Natural killer cell treated with Interleukin-12 subunit alpha and Interleukin-12 subunit beta and Interleukin-15 and Interleukin-18, amount 100 ng/mL, for 72 hours (primary cell): ENCODE measurements around the gene PFDN1. TPM values are rescaled to one million over a fixed set of nuclear protein-coding genes. Genes with fewer than 3 reads are reported as not detected.

Experiments
- ATAC-seq, 2 donors: fragments of 150-1000 bp; cut with Tn5 transposase in 1 of 2; sonication (Bioruptor Pico), chemical (Tn5 transposase) in 1 of 2; 2 replicates each; pipeline ENCODE4 v1.10.0; 2021
- DNase-seq: peaks from one replicate; pipeline ENCODE4 v3.0.0; 2022; ENCODE audit warnings: low spot score
- H3K27ac Mint-ChIP-seq, 2 donors: 1 replicate in 1 of 2; 2 replicates in 1 of 2; pipeline ENCODE4 v1.8.0; 2022; ENCODE audit warnings: mixed read lengths in 2 of 2, mild to moderate bottlenecking in 1 of 2, moderate library complexity in 1 of 2
- H3K27me3 Mint-ChIP-seq, 2 donors: 1 replicate in 1 of 2; 2 replicates in 1 of 2; pipeline ENCODE4 v1.8.0; 2022; ENCODE audit warnings: mixed read lengths in 2 of 2
- H3K36me3 Mint-ChIP-seq: one replicate; pipeline ENCODE4 v1.8.0; 2022; ENCODE audit warnings: mixed read lengths
- H3K4me1 Mint-ChIP-seq, 2 donors: 1 replicate in 1 of 2; 2 replicates in 1 of 2; pipeline ENCODE4 v1.8.0; 2022; ENCODE audit warnings: low read depth in 2 of 2, mixed read lengths in 2 of 2, mild to moderate bottlenecking in 1 of 2
- H3K4me3 Mint-ChIP-seq: one replicate; pipeline ENCODE4 v1.8.0; 2022; ENCODE audit warnings: mixed read lengths
- H3K9me3 Mint-ChIP-seq: 2 replicates; pipeline ENCODE4 v1.8.0; 2022; ENCODE audit warnings: mixed read lengths
- total RNA-seq, 2 donors: library from RNA; stranded (reverse); gene quantifications; one replicate each; pipeline ENCODE4 v1.2.3, GENCODE V29; 2022

The PFDN1 gene
- total RNA-seq, 2 donors from 2014 or later, result 49.8 to 62.2 TPM

DNA sequence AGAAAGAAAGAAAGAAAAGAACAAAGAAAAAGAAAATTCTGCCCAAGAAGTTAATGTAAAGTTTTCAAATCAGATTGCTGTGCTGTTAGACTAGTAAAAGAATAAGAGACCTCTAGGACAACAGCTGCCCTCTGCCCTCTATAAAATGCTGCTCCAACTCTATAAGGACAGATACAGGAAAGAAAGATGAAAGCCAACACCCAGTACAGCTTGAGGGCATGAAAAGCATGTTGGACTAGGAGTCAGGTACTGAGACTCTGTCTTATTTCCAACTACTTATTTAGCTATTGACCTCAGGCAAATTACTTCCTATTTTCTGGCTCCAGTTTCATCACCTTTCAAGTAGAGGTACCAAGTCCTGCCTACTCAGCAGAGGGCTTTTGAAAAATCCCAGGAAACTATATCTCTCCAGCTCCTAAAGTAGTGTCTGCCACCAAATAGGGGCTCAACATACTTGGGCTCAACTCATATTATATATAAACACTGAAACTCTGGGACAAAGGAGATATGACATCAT lies 37.8 kb upstream of the PFDN1 start:
- Mint-ChIP-seq H3K4me3 (peak overlapping the region; percentile 95), H3K9me3 (no peaks in the 10 kb centered on the region), H3K27me3 (peaks cover 0 to 2% of the 10 kb centered on the region in 2 donors), H3K27ac (peak overlapping the region; percentile 96 to 99), H3K4me1 (peaks cover 45 to 51% of the 10 kb centered on the region in 2 donors), H3K36me3 (peaks cover 15% of the 10 kb centered on the region)
- DNase-seq (no peak), ATAC-seq (no peak)

DNA sequence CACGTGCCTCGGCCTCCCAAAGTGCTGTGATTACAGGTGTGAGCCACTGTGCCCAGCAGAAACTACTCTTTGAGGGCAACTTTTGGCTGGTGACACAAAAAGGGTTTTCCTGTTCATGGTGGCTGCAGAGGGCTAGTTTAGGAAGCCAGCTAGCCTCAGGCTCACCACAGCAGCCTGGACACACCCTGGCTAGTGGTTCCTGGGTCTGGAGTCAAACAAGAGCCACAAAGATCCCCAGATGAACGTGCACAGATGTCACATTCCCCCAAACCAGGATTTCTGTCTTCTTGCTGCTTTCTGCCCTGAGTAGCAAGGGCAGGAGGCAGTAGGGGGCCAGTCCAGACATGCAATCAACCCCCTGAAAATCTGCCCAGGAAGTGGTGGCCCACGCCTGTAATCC lies 36.7 kb upstream of the PFDN1 start:
- peak overlapping the region; percentile 17 for H3K4me3 Mint-ChIP-seq
- H3K27me3 Mint-ChIP-seq, result no peaks in the 10 kb centered on the region
- peak overlapping the region in 1 of 2 donors; percentile 96 for H3K27ac Mint-ChIP-seq
- no peak for DNase-seq
- H3K9me3 Mint-ChIP-seq, result no peaks in the 10 kb centered on the region
- H3K36me3 Mint-ChIP-seq, result peaks cover 15% of the 10 kb centered on the region
- no peak for ATAC-seq
- peaks cover 37 to 45% of the 10 kb centered on the region in 2 donors for H3K4me1 Mint-ChIP-seq

DNA sequence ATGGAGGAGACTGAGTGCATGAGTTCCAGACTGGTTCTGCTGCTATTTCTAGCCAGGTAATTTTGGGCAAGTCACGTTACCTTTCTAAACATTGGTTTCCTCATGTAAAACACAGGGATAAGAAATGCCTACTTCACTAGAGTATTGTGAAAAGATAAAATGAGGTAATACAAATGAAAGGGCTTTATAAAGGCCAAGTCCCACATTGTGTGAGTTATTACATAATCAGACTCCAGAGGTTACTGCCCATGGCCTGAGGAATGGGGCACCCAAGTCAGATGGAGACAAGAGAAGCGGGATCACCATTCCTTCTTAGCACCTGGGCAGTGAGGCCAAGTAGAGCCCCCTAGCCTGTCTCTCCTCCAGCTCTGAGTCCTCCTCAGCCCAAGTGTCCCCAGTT lies 36.0 kb upstream of the PFDN1 start:
- Mint-ChIP-seq H3K4me3 (peak overlapping the region; percentile 21), H3K36me3 (peaks cover 11% of the 10 kb centered on the region), H3K4me1 (peaks cover 30 to 39% of the 10 kb centered on the region in 2 donors), H3K27me3 (no peaks in the 10 kb centered on the region), H3K9me3 (no peaks in the 10 kb centered on the region), H3K27ac (peak overlapping the region in 1 of 2 donors; percentile 25)
- ATAC-seq (no peak), DNase-seq (no peak)

DNA sequence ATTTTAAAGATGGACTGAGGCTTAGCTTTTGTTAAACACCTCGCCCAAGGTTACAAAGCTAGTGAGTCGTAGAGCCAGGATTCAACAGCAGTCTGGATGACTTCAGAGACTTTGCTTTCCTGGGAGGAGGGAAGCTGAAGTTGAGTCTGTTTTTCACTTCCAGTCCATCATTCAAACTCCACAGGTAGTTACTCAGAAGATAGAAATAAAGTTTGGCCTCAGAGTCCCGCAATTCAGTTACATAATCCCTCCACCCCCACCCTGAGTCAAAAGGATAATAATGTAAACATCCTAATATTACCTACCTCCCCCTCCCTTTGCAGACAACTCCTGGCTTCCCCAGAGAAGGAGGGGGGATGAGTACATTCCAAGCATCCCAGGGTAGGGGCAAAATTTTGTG lies 35.4 kb upstream of the PFDN1 start:
- no peak overlapping the region for H3K4me3 Mint-ChIP-seq
- peaks cover 27 to 39% of the 10 kb centered on the region in 2 donors for H3K4me1 Mint-ChIP-seq
- H3K9me3 Mint-ChIP-seq, result no peaks in the 10 kb centered on the region
- peaks cover 11% of the 10 kb centered on the region for H3K36me3 Mint-ChIP-seq
- DNase-seq (no peak), ATAC-seq (no peak)
- peak overlapping the region in 1 of 2 donors; percentile 25 for H3K27ac Mint-ChIP-seq
- no peaks in the 10 kb centered on the region for H3K27me3 Mint-ChIP-seq

DNA sequence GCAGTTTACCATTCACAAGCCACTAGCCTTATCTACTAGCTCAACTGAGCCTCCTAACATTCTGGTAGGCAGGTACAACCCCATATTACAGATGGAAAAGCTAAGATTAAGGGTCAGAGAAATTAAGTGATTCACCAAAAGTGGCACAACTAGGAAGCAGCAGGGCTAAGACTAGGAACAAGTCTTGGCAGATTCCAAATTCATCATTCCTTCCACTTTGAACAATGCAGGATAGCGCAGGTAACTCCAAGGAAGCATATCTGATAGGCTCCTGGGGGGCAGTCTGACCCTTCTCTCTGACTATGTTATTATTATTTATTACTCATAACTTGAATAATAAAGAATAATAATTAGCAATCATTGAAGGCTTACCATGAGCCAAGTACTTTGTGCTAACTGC lies 35.0 kb upstream of the PFDN1 start:
- H3K27me3 Mint-ChIP-seq, result no peaks in the 10 kb centered on the region
- H3K27ac Mint-ChIP-seq, result no peak overlapping the region
- no peak overlapping the region for H3K4me3 Mint-ChIP-seq
- peaks cover 22 to 34% of the 10 kb centered on the region in 2 donors for H3K4me1 Mint-ChIP-seq
- H3K9me3 Mint-ChIP-seq, result no peaks in the 10 kb centered on the region
- no peak for DNase-seq
- ATAC-seq, result no peak
- peaks cover 11% of the 10 kb centered on the region for H3K36me3 Mint-ChIP-seq

DNA sequence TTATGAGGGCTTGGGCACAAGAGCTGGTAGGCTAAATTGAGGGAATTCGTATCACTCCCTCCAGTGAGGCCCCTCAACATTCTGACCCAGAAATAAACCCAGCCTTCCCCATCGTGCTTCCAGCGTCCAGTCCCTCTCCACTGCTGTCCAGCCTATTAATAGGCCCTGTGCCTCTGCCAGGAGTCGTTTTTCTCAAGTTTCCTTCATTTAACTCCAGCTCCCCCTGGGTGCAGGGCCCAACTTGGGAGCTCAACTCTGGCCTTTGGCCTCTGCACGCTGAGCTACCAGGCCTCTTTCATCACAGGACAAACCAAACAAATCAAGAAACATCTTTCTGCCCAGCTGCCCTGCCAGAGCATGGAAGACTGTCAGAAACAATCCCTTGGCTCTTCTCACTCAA lies 33.5 kb upstream of the PFDN1 start:
- ATAC-seq (no peak), DNase-seq (no peak)
- Mint-ChIP-seq H3K27ac (no peak overlapping the region), H3K9me3 (no peaks in the 10 kb centered on the region), H3K36me3 (peaks cover 6% of the 10 kb centered on the region), H3K27me3 (no peaks in the 10 kb centered on the region), H3K4me3 (no peak overlapping the region), H3K4me1 (peaks cover 10 to 23% of the 10 kb centered on the region in 2 donors)

DNA sequence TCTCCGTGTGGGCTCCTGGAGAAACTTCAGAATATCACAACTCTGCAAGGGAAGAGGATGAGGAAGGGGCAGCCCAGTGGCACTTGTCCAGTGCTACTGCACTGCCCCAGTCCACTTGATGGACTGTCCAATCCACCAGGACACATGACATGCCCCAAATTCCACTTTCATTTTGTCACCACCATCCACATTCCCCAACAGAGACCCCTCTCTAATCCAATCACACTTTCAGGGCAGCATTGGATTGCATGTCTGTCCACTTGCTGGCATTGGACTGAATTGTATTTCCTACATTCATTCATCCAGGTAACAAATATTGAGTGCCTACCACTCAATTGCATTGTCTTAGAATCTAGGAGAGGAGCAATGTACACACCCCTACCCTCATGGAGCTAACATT lies 28.7 kb upstream of the PFDN1 start:
- peaks cover 0 to 6% of the 10 kb centered on the region in 2 donors for H3K4me1 Mint-ChIP-seq
- H3K36me3 Mint-ChIP-seq, result peaks cover 6% of the 10 kb centered on the region
- DNase-seq, result no peak
- no peaks in the 10 kb centered on the region for H3K9me3 Mint-ChIP-seq
- H3K4me3 Mint-ChIP-seq, result no peak overlapping the region
- H3K27me3 Mint-ChIP-seq, result peaks cover 0 to 2% of the 10 kb centered on the region in 2 donors
- H3K27ac Mint-ChIP-seq, result no peak overlapping the region
- no peak for ATAC-seq

DNA sequence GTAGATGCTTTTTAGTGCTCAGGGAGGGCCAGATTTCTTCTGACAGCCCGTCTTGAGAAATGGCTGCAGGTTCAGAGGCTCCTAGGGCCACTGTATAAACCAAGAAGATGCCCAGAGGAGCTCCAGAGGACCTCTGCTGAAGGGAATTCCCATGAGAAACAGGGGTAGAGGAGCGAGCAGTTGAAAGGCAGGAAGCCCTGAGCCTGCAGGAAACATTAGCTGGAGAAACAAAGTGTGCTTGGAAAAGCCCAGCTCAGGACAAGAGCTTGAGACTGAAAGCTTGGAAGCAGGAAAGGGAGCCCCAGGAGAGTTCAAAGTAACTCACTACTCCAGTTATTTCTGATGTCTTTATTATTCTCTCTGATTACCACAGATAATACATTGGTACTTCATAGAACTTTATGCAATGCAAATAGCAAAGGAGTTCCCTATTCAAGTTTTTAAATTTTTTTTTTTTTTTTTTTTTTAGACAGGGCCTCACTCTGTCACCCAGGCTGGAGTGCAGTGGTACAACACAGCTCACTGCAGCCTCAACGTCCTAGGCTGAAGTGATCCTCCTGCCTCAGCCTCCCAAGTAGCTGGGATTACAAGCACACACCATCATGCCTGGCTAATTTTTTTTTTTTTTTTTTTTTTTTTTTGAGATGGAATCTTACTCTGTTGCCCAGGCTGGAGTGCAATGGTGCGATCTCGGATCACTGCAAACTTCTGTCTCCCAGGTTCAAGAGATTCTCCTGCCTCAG lies 27.0 kb upstream of the PFDN1 start:
- Mint-ChIP-seq H3K4me3 (no peak overlapping the region), H3K27ac (no peak overlapping the region), H3K4me1 (no peaks in the 10 kb centered on the region), H3K36me3 (peaks cover 6% of the 10 kb centered on the region), H3K9me3 (no peaks in the 10 kb centered on the region), H3K27me3 (peaks cover 5 to 8% of the 10 kb centered on the region in 2 donors)
- no peak for DNase-seq
- no peak for ATAC-seq

DNA sequence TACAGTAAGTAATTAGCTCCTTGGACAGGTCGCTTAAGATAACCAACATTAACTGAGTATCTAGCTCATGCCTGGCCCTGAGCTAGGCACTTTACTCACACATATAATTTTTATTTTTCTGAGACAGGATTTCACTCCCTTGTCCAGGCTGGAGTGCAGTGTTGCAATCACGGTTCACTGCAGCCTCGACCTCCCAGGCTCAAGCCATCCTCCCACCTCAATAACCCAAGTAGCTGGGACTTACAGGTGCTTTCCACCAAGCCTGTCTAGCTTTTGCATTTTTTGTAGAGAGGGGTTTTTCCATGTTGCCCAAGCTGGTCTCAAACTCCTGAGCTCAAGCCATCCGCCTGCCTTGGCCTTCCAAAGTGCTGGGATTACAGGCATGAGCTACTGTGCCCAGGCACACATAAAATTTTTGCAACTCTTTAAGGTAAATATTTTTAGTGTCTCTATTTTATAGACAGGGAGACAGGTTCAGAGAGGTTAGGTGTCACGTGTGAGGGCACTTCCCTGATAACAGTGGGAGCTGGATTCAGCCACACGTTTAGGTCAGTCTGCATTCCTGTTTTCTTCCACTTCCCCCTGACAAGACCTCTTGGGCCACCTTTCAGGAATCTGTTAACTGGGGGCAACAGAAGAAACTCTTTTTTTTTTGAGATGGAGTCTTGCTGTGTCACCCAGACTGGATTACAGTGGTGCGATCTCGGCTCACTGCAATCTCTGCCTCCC lies 25.3 kb upstream of the PFDN1 start:
- Mint-ChIP-seq H3K36me3 (peaks cover 6% of the 10 kb centered on the region), H3K9me3 (no peaks in the 10 kb centered on the region), H3K27ac (peak overlapping the region in 1 of 2 donors; percentile 54), H3K27me3 (peaks cover 8% of the 10 kb centered on the region in 2 donors), H3K4me3 (no peak overlapping the region), H3K4me1 (no peaks in the 10 kb centered on the region)
- DNase-seq, result no peak
- no peak for ATAC-seq

DNA sequence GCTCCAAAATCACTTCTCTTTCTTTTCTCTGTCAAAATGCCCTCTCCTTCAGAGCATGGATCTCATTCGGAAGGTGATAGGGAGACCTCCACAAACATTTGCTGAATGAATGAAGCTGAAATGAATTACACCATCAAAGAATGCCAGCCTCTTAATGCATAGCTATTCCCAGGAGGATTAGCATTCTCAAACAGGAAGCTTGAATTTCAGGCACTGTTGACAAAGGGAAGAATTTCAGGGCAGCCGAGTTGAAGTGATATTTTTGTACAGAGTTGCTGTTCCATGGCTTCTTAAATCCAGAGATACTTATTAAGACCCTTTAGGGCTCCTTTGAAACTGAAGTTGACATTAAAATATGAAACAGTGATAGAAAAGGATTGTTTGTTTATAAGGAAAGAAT lies 24.7 kb upstream of the PFDN1 start:
- no peak for DNase-seq
- H3K36me3 Mint-ChIP-seq, result peaks cover 6% of the 10 kb centered on the region
- no peak for ATAC-seq
- peaks cover 8% of the 10 kb centered on the region in 2 donors for H3K27me3 Mint-ChIP-seq
- no peak overlapping the region for H3K27ac Mint-ChIP-seq
- no peaks in the 10 kb centered on the region for H3K4me1 Mint-ChIP-seq
- no peaks in the 10 kb centered on the region for H3K9me3 Mint-ChIP-seq
- H3K4me3 Mint-ChIP-seq, result no peak overlapping the region

DNA sequence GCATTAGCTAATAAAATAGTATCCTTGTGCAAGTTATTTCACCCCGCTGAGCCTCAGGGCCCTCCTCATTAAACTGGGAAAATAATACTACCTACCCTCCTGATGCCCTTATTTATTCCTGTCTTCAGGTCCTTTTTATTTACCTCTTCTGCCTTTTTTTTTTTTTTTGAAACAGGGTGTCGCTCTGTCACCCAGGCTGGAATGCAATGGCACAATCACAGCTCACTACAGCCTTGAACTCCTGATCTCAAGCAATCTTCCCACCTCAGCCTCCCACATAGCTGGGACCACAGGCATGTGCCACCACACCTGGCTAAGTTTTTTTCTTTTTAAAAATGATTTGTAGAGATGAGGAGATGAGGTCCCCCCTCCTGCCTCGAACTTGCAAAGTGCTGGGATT lies 22.6 kb upstream of the PFDN1 start:
- H3K27ac Mint-ChIP-seq, result no peak overlapping the region
- no peaks in the 10 kb centered on the region for H3K4me1 Mint-ChIP-seq
- no peak overlapping the region for H3K4me3 Mint-ChIP-seq
- H3K27me3 Mint-ChIP-seq, result peaks cover 8% of the 10 kb centered on the region in 2 donors
- no peaks in the 10 kb centered on the region for H3K9me3 Mint-ChIP-seq
- no peak for DNase-seq
- ATAC-seq, result no peak
- no peaks in the 10 kb centered on the region for H3K36me3 Mint-ChIP-seq

DNA sequence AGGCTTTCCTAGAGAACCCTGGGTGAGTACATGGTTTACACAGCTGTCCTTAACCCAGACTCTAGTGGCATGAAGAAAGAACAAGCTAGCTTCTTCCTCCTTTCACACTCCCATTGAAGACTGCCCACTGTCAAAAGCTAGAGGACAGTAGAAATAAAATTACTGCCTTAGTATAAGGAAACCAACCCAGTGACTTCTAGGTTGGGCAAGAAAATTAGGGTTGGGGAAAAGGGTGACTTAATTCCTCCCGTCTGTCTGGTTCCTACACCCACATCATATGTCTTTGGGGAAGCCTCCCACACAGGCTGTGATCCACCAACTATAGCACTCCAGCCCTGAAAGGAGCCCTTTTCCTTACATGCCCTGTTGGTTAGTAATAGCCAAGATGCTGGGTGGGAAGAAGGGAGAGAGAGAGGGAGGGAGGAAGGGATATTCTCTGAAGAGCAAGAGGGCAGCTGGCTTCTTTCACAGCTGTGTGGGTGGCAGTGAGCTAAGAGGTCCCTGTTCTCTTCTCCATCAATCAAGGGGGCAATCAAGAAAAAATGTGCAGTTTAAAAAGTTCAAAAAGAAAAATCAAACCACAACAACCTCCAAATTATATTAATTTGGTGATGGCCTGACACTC lies 21.8 kb upstream of the PFDN1 start:
- H3K9me3 Mint-ChIP-seq, result no peaks in the 10 kb centered on the region
- no peak for ATAC-seq
- no peak overlapping the region for H3K4me3 Mint-ChIP-seq
- H3K27ac Mint-ChIP-seq, result no peak overlapping the region
- DNase-seq, result no peak
- H3K36me3 Mint-ChIP-seq, result no peaks in the 10 kb centered on the region
- no peaks in the 10 kb centered on the region for H3K4me1 Mint-ChIP-seq
- peaks cover 8% of the 10 kb centered on the region in 2 donors for H3K27me3 Mint-ChIP-seq

DNA sequence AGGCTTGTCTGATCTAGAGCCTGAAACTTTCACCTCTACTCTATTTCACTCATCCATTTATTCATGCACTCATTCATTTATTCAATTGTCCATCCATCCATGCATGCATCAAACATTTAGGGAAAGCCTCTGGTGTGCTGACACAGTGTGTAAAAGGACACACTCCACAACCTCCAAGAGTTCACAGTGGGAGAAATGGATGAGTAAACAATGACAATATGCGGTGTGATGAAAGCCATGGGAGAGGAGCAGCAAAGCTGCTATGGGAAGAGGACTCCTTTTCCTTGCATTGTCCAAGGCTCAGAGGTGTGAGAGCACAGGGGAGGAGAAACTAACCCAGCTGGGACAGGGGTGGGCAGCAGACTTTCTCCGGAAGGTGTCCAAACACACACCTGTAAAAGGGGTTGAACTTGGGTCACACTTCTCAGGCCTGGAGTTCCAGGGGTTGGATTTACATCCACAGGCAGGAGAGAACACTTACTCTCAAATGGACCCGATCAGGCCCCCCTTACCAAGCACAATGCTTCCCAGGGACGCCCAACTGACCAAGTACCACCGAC lies 21.2 kb upstream of the PFDN1 start:
- DNase-seq (no peak), ATAC-seq (no peak)
- H3K27ac Mint-ChIP-seq, result no peak overlapping the region
- peaks cover 8 to 10% of the 10 kb centered on the region in 2 donors for H3K27me3 Mint-ChIP-seq
- H3K9me3 Mint-ChIP-seq, result no peaks in the 10 kb centered on the region
- H3K4me1 Mint-ChIP-seq, result no peaks in the 10 kb centered on the region
- no peaks in the 10 kb centered on the region for H3K36me3 Mint-ChIP-seq
- no peak overlapping the region for H3K4me3 Mint-ChIP-seq
